CD4-positive, alpha-beta memory T cell (primary cell): ENCODE data around the gene HPS5. TPM values are rescaled to one million over a fixed set of nuclear protein-coding genes. Genes with fewer than 3 reads are reported as not detected.

Experiments used
- CTCF ChIA-PET: fragments of 350-600 bp; sonication (Branson Sonifier 250); formaldehyde crosslinking; loops from one replicate; lab custom pipeline; 2021; ENCODE audit warnings: inconsistent platforms; ENCODE audit not compliant: partially characterized antibody; lab: Charles Lee
- POLR2A ChIA-PET: fragments of 350-600 bp; sonication (Branson Sonifier 250); formaldehyde crosslinking; loops from one replicate; lab custom pipeline; 2021; ENCODE audit not compliant: partially characterized antibody; lab: Charles Lee
- DNase-seq, 5 donors: peaks; one replicate each; pipeline versions ENCODE4 v3.0.0 to v3.0.0-alpha.2; 2020 to 2022; ENCODE audit warnings: mixed read lengths in 1 of 5
- H3K27ac ChIP-seq: one replicate; pipeline ENCODE4 v1.7.0; 2013; ENCODE audit warnings: low read depth, low read length
- H3K27me3 ChIP-seq: 2 replicates; pipeline ENCODE4 v1.7.0; 2013; ENCODE audit warnings: mild to moderate bottlenecking, low read length, moderate library complexity; ENCODE audit not compliant: insufficient read depth
- H3K36me3 ChIP-seq: 2 replicates; pipeline ENCODE4 v1.7.0; 2013; ENCODE audit warnings: mild to moderate bottlenecking, low read length, moderate library complexity; ENCODE audit not compliant: insufficient read depth
- H3K4me1 ChIP-seq: 2 replicates; pipeline ENCODE4 v1.7.0; 2013; ENCODE audit warnings: mild to moderate bottlenecking, low read length, moderate library complexity; ENCODE audit not compliant: insufficient read depth
- H3K4me3 ChIP-seq, 2 donors: one replicate each; pipeline ENCODE4 v1.7.0; 2013; ENCODE audit warnings: low read length in 2 of 2, mild to moderate bottlenecking in 1 of 2
- H3K9me3 ChIP-seq, 2 donors: one replicate each; pipeline ENCODE4 v1.7.0; 2013; ENCODE audit warnings: low read length in 2 of 2, control low read depth in 1 of 2; ENCODE audit not compliant: control insufficient read depth in 1 of 2
- H3K27ac Mint-ChIP-seq, 7 donors: one replicate each; pipeline ENCODE4 v1.8.0; 2020 to 2021; ENCODE audit warnings: mixed read lengths in 7 of 7, mild to moderate bottlenecking in 6 of 7, inconsistent platforms in 3 of 7, moderate library complexity in 3 of 7
- H3K27me3 Mint-ChIP-seq, 2 donors: one replicate each; pipeline ENCODE4 v1.8.0; 2020 to 2021; ENCODE audit warnings: mixed read lengths in 2 of 2
- H3K36me3 Mint-ChIP-seq, 2 donors: one replicate each; pipeline ENCODE4 v1.8.0; 2020 to 2021; ENCODE audit warnings: mixed read lengths in 2 of 2, inconsistent platforms in 1 of 2, mild to moderate bottlenecking in 1 of 2
- H3K4me1 Mint-ChIP-seq, 4 donors: one replicate each; pipeline ENCODE4 v1.8.0; 2020 to 2021; ENCODE audit warnings: mixed read lengths in 4 of 4, mild to moderate bottlenecking in 1 of 4
- H3K4me3 Mint-ChIP-seq, 8 donors: one replicate each; pipeline ENCODE4 v1.8.0; 2020 to 2021; ENCODE audit warnings: mixed read lengths in 8 of 8, mild to moderate bottlenecking in 7 of 8, moderate library complexity in 6 of 8, inconsistent platforms in 3 of 8
- H3K9me3 Mint-ChIP-seq, 8 donors: one replicate each; pipeline ENCODE4 v1.8.0; 2020 to 2021; ENCODE audit warnings: mixed read lengths in 8 of 8, mild to moderate bottlenecking in 5 of 8, inconsistent platforms in 3 of 8, moderate library complexity in 1 of 8
- intact Hi-C: fragments of 100-400 bp; cut with micrococcal nuclease; formaldehyde crosslinking; loops from one replicate; pipeline ENCODE4 v1.15.1; 2023
- polyA plus RNA-seq, 2 donors: library from polyadenylated mRNA; unstranded; fragments of 300-500 nt; fragmentation: Illumina TruSeq; gene quantifications; one replicate each; pipeline ENCODE4 v1.2.3, GENCODE V29; 2021
- total RNA-seq, 2 experiments: library from RNA; stranded (reverse); gene quantifications; one replicate each; pipeline ENCODE4 v1.2.3, GENCODE V29; 2021

The HPS5 gene
- total and polyA plus RNA-seq, 4 experiments from 2014 or later, result 14.2 to 23.7 (median 18.6) TPM

- ChIA-PET CTCF (interaction anchor here (1.4 kb wide), 1 partner anchor 12 kb away, joined by 3 read pairs; no protein-coding TSS in a partner anchor), POLR2A (no interaction called here)
- Mint-ChIP-seq H3K27me3 (no peaks in the 10 kb centered on the region), H3K4me1 (no peaks in the 10 kb centered on the region), H3K4me3 (peak overlapping the region in 1 of 8 donors; percentile 40), H3K9me3 (no peaks in the 10 kb centered on the region), H3K27ac (peak overlapping the region in 1 of 7 donors; percentile 32), H3K36me3 (peaks cover 65 to 72% of the 10 kb centered on the region in 2 donors)
- Histone ChIP-seq H3K36me3 (peaks cover 34% of the 10 kb centered on the region), H3K4me3 (no peak overlapping the region), H3K27me3 (no peaks in the 10 kb centered on the region), H3K4me1 (no peaks in the 10 kb centered on the region), H3K9me3 (no peaks in the 10 kb centered on the region), H3K27ac (no peak overlapping the region)
- DNase-seq, result no peak
- intact Hi-C loops, result no loop called here
Measured at GRCh38 chr11:18288911-18289310, 33.0 kb downstream of the HPS5 start.

DNA sequence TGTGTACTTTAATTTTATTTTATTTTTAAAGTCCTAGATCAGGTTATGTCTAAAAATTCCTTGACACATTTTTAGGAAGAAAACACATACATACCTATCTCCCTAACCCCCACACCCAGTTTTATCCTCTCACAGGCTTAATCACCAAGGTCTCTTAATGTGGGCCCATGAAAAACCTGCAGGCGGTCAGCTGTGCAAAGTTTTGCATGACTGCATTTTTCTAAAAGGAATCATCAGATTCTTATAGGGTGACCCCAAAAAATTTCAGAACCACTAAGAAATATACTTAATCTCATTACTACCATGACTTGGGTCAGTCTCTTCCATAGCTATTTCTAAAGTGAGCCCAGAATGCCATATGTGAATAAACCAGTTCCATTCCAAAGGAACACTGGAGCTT is 36.1 kb downstream of the HPS5 start:
- Mint-ChIP-seq H3K9me3 (no peaks in the 10 kb centered on the region), H3K36me3 (peaks cover 60 to 64% of the 10 kb centered on the region in 2 donors), H3K4me3 (no peak overlapping the region), H3K4me1 (peaks cover 0 to 6% (median 2%) of the 10 kb centered on the region in 4 donors), H3K27ac (no peak overlapping the region), H3K27me3 (no peaks in the 10 kb centered on the region)
- no peak for DNase-seq
- Histone ChIP-seq H3K27me3 (no peaks in the 10 kb centered on the region), H3K27ac (no peak overlapping the region), H3K4me3 (no peak overlapping the region), H3K9me3 (no peaks in the 10 kb centered on the region), H3K4me1 (peaks cover 2% of the 10 kb centered on the region), H3K36me3 (peaks cover 29% of the 10 kb centered on the region)
- intact Hi-C loops, result no loop called here
- POLR2A ChIA-PET, result interaction anchor here (1.4 kb wide), 1 partner anchor 12 kb away, joined by 3 read pairs; no protein-coding TSS in a partner anchor
- CTCF ChIA-PET, result interaction anchor here (0.8 kb wide), 1 partner anchor 28 kb away, joined by 4 read pairs; no protein-coding TSS in a partner anchor

GRCh38 chr11:18282626-18283025 is 39.3 kb downstream of the HPS5 start:
- H3K4me3 ChIP-seq, result no peak overlapping the region
- peaks cover 23% of the 10 kb centered on the region for H3K36me3 ChIP-seq
- H3K4me1 Mint-ChIP-seq, result peaks cover 6 to 17% (median 12%) of the 10 kb centered on the region in 4 donors
- peaks cover 6% of the 10 kb centered on the region for H3K4me1 ChIP-seq
- H3K27ac ChIP-seq, result no peak overlapping the region
- H3K9me3 Mint-ChIP-seq, result no peaks in the 10 kb centered on the region
- ChIA-PET POLR2A (no interaction called here), CTCF (no interaction called here)
- no peak overlapping the region for H3K4me3 Mint-ChIP-seq
- H3K9me3 ChIP-seq, result no peaks in the 10 kb centered on the region
- no peak for DNase-seq
- no peaks in the 10 kb centered on the region for H3K27me3 Mint-ChIP-seq
- H3K36me3 Mint-ChIP-seq, result peaks cover 61 to 64% of the 10 kb centered on the region in 2 donors
- H3K27me3 ChIP-seq, result no peaks in the 10 kb centered on the region
- intact Hi-C loops, result no loop called here
- peak overlapping the region in 3 of 7 donors; percentile 52 to 81 (median 76) for H3K27ac Mint-ChIP-seq

- Histone ChIP-seq H3K27ac (no peak overlapping the region), H3K4me3 (no peak overlapping the region), H3K9me3 (no peaks in the 10 kb centered on the region), H3K27me3 (no peaks in the 10 kb centered on the region), H3K36me3 (peaks cover 14% of the 10 kb centered on the region), H3K4me1 (peaks cover 6% of the 10 kb centered on the region)
- DNase-seq, result no peak
- CTCF ChIA-PET, result interaction anchor here (1.9 kb wide), 1 partner anchor 37 kb away, joined by 6 read pairs; no protein-coding TSS in a partner anchor
- Mint-ChIP-seq H3K27me3 (no peaks in the 10 kb centered on the region), H3K4me3 (peak overlapping the region in 6 of 8 donors; percentile 26 to 85 (median 68)), H3K9me3 (no peaks in the 10 kb centered on the region), H3K27ac (peak overlapping the region; percentile 4 to 88 (median 62)), H3K4me1 (peaks cover 6 to 17% (median 12%) of the 10 kb centered on the region in 4 donors), H3K36me3 (peaks cover 45 to 57% of the 10 kb centered on the region in 2 donors)
- POLR2A ChIA-PET, result no interaction called here
- intact Hi-C loops, result no loop called here
Measured at GRCh38 chr11:18280438-18281045, 41.4 kb downstream of the HPS5 start.

DNA sequence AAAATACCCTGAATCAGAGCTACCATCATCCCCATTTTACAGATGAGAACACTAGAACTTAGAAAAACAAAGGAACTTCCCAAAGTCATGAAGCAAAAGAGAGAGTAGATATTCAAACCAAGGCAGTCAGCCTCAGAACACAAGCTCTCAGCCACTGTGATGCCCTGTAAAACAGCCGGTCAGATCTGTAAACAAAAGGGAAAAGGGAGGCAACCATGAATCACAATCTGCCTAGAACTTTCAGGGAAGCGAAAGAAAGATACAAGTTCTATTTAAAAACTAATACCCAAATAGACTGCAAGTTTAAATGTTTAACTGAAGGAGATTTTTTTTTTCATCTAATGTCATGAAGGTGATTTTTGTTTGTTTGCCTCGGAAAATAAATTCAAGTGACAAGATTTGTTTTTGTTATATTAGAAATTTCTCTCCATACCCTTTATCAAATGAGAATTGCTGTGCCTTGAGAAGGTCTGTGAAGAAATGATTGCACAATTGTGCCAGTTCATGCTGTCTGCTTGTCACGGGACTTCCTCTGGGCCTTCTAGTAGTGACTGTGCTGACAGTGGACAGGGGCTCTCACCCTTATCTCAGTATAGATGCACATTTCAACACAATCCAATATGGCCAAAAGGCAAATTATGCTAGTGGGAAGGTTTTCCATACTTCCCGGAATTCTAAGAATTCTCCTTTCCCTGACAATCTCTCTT is 44.2 kb downstream of the HPS5 start:
- ChIA-PET CTCF (interaction anchor here (1.1 kb wide), 1 partner anchor 11 kb away, joined by 3 read pairs; no protein-coding TSS in a partner anchor), POLR2A (no interaction called here)
- intact Hi-C loops, result no loop called here

DNA sequence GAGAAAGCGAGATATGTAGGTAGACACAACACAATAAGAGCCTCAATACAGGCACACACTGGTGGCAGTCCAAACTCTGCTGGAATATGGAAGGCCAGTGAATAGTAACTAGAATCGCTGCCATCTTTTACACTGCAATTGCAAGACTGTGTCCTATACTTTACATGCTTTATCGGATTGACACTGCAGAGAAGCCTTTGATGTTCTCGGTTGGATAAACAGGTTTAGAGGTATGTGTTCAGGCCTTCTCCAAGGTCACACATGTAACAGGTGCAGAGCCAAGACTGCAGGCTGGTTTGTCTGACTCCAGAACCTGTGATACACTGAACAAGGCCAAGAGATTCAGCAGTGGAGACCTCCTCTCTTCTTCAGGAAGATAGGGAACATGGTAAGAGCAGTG is 50.7 kb downstream of the HPS5 start:
- no peak overlapping the region for H3K4me3 Mint-ChIP-seq
- CTCF ChIA-PET, result no interaction called here

More for the DNA sequence above, 44.2 kb downstream of the HPS5 start:
- peaks cover 6 to 17% (median 13%) of the 10 kb centered on the region in 4 donors for H3K4me1 Mint-ChIP-seq
- no peak overlapping the region for H3K4me3 Mint-ChIP-seq
- Histone ChIP-seq H3K36me3 (peaks cover 7% of the 10 kb centered on the region), H3K4me3 (no peak overlapping the region), H3K27ac (no peak overlapping the region), H3K27me3 (no peaks in the 10 kb centered on the region), H3K4me1 (peaks cover 6% of the 10 kb centered on the region), H3K9me3 (no peaks in the 10 kb centered on the region)
- H3K27me3 Mint-ChIP-seq, result no peaks in the 10 kb centered on the region
- H3K9me3 Mint-ChIP-seq, result peaks cover 0 to 2% (median 0%) of the 10 kb centered on the region in 8 donors
- DNase-seq, result no peak
- peaks cover 38 to 57% of the 10 kb centered on the region in 2 donors for H3K36me3 Mint-ChIP-seq
- H3K27ac Mint-ChIP-seq, result peak overlapping the region in 1 of 7 donors; percentile 19

DNA sequence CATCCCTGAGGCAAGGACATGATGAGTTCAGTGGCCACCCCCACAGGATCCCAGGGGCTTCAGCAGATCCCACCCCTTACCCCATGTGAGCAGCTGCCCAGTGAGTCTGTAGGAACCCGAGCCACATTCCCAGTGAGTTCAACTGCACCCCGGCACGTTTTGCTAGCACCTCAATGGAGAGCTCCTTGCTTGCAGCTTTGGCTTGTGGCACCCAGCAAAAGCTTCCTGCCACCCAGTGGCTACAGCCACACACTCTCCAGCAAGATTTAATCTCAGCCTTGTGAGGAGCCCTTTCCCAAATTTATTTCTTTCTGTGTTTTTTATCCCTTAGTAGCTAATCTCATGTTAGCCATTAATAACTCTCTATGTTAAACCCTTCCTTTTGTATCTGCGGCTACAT is 51.8 kb downstream of the HPS5 start:
- Histone ChIP-seq H3K27me3 (no peaks in the 10 kb centered on the region), H3K9me3 (no peaks in the 10 kb centered on the region), H3K36me3 (no peaks in the 10 kb centered on the region), H3K4me3 (no peak overlapping the region), H3K4me1 (no peaks in the 10 kb centered on the region), H3K27ac (no peak overlapping the region)
- H3K4me1 Mint-ChIP-seq, result peaks cover 0 to 3% (median under 1%) of the 10 kb centered on the region in 4 donors
- CTCF ChIA-PET, result no interaction called here
- peaks cover 2 to 9% of the 10 kb centered on the region in 2 donors for H3K36me3 Mint-ChIP-seq
- no peaks in the 10 kb centered on the region for H3K27me3 Mint-ChIP-seq
- H3K9me3 Mint-ChIP-seq, result peaks cover 0 to 4% (median 0%) of the 10 kb centered on the region in 8 donors
- POLR2A ChIA-PET, result no interaction called here
- no peak for DNase-seq
- no peak overlapping the region for H3K4me3 Mint-ChIP-seq
- peak overlapping the region in 1 of 7 donors; percentile 26 for H3K27ac Mint-ChIP-seq
- intact Hi-C loops, result no loop called here

More for the DNA sequence above, 50.7 kb downstream of the HPS5 start:
- Mint-ChIP-seq H3K4me1 (peaks cover 0 to 3% (median under 1%) of the 10 kb centered on the region in 4 donors), H3K36me3 (peaks cover 5 to 14% of the 10 kb centered on the region in 2 donors), H3K27ac (no peak overlapping the region), H3K9me3 (peaks cover 0 to 4% (median 0%) of the 10 kb centered on the region in 8 donors), H3K27me3 (no peaks in the 10 kb centered on the region)
- DNase-seq, result no peak
- no peaks in the 10 kb centered on the region for H3K27me3 ChIP-seq
- intact Hi-C loops, result no loop called here
- H3K9me3 ChIP-seq, result no peaks in the 10 kb centered on the region
- no peaks in the 10 kb centered on the region for H3K36me3 ChIP-seq
- POLR2A ChIA-PET, result no interaction called here
- H3K27ac ChIP-seq, result no peak overlapping the region
- no peak overlapping the region for H3K4me3 ChIP-seq
- H3K4me1 ChIP-seq, result no peaks in the 10 kb centered on the region
